Measurements from ENCODE around the gene PERM1.

PERM1 gene

GRCh38 chr1:975896-976683, 5.8 kb downstream of the PERM1 start:
- H3K27ac Mint-ChIP-seq: no peak overlapping the region
- peaks cover 4% of the 10 kb centered on the region for H3K27me3 Mint-ChIP-seq
- peaks cover 2% of the 10 kb centered on the region for H3K36me3 Mint-ChIP-seq
- no peaks in the 10 kb centered on the region for H3K9me3 Mint-ChIP-seq
- no peaks in the 10 kb centered on the region for H3K4me1 Mint-ChIP-seq
- no peak overlapping the region for H3K4me3 Mint-ChIP-seq

GRCh38 chr1:975365-975764, 6.5 kb downstream of the PERM1 start:
- peaks cover 4% of the 10 kb centered on the region for H3K27me3 Mint-ChIP-seq
- H3K36me3 Mint-ChIP-seq: peaks cover 2% of the 10 kb centered on the region
- no peak overlapping the region for H3K4me3 Mint-ChIP-seq
- H3K4me1 Mint-ChIP-seq: no peaks in the 10 kb centered on the region
- H3K9me3 Mint-ChIP-seq: no peaks in the 10 kb centered on the region
- no peak overlapping the region for H3K27ac Mint-ChIP-seq

- Mint-ChIP-seq H3K4me1 (no peaks in the 10 kb centered on the region), H3K27ac (no peak overlapping the region), H3K9me3 (no peaks in the 10 kb centered on the region), H3K36me3 (peaks cover 2% of the 10 kb centered on the region), H3K27me3 (peaks cover 4% of the 10 kb centered on the region), H3K4me3 (peak overlapping the region; percentile 26)
Observed at GRCh38 chr1:974687-975328, 7.1 kb downstream of the PERM1 start.

GRCh38 chr1:974293-974640, 7.6 kb downstream of the PERM1 start:
- peaks cover 7% of the 10 kb centered on the region for H3K27me3 Mint-ChIP-seq
- H3K4me1 Mint-ChIP-seq: no peaks in the 10 kb centered on the region
- H3K4me3 Mint-ChIP-seq: no peak overlapping the region

GRCh38 chr1:973459-974292, 8.2 kb downstream of the PERM1 start:
- no peak overlapping the region for H3K4me3 Mint-ChIP-seq
- no peaks in the 10 kb centered on the region for H3K9me3 Mint-ChIP-seq
- H3K4me1 Mint-ChIP-seq: no peaks in the 10 kb centered on the region
- peaks cover 7% of the 10 kb centered on the region for H3K27me3 Mint-ChIP-seq
- peaks cover 2% of the 10 kb centered on the region for H3K36me3 Mint-ChIP-seq
- no peak overlapping the region for H3K27ac Mint-ChIP-seq

More at GRCh38 chr1:974293-974640, 7.6 kb downstream of the PERM1 start:
- Mint-ChIP-seq H3K36me3 (peaks cover 2% of the 10 kb centered on the region), H3K27ac (no peak overlapping the region), H3K9me3 (no peaks in the 10 kb centered on the region)

- Mint-ChIP-seq H3K4me1 (no peaks in the 10 kb centered on the region), H3K4me3 (no peak overlapping the region), H3K36me3 (peaks cover 2% of the 10 kb centered on the region), H3K27ac (no peak overlapping the region), H3K27me3 (peaks cover 10% of the 10 kb centered on the region), H3K9me3 (no peaks in the 10 kb centered on the region)
Observed at GRCh38 chr1:972726-973458, 9.0 kb downstream of the PERM1 start.

GRCh38 chr1:971751-972506, 10.0 kb downstream of the PERM1 start:
- Mint-ChIP-seq H3K9me3 (no peaks in the 10 kb centered on the region), H3K4me3 (no peak overlapping the region), H3K27me3 (peaks cover 10% of the 10 kb centered on the region), H3K4me1 (no peaks in the 10 kb centered on the region), H3K27ac (peak overlapping the region; percentile 30), H3K36me3 (peaks cover 2% of the 10 kb centered on the region)

- Mint-ChIP-seq H3K27ac (peak overlapping the region; percentile 30), H3K27me3 (peaks cover 10% of the 10 kb centered on the region)
Observed at GRCh38 chr1:970973-971730, 10.7 kb downstream of the PERM1 start.

GRCh38 chr1:970242-970972, 11.5 kb downstream of the PERM1 start:
- H3K27ac Mint-ChIP-seq: no peak overlapping the region
- H3K36me3 Mint-ChIP-seq: peaks cover 2% of the 10 kb centered on the region
- H3K27me3 Mint-ChIP-seq: peaks cover 7% of the 10 kb centered on the region
- no peaks in the 10 kb centered on the region for H3K9me3 Mint-ChIP-seq
- no peak overlapping the region for H3K4me3 Mint-ChIP-seq
- no peaks in the 10 kb centered on the region for H3K4me1 Mint-ChIP-seq

More at GRCh38 chr1:970973-971730, 10.7 kb downstream of the PERM1 start:
- no peak overlapping the region for H3K4me3 Mint-ChIP-seq
- no peaks in the 10 kb centered on the region for H3K4me1 Mint-ChIP-seq
- no peaks in the 10 kb centered on the region for H3K9me3 Mint-ChIP-seq
- H3K36me3 Mint-ChIP-seq: peaks cover 2% of the 10 kb centered on the region

GRCh38 chr1:969260-969855, 12.5 kb downstream of the PERM1 start:
- peaks cover 1% of the 10 kb centered on the region for H3K36me3 Mint-ChIP-seq
- no peaks in the 10 kb centered on the region for H3K4me1 Mint-ChIP-seq
- peaks cover 6% of the 10 kb centered on the region for H3K27me3 Mint-ChIP-seq
- H3K9me3 Mint-ChIP-seq: no peaks in the 10 kb centered on the region
- no peak overlapping the region for H3K27ac Mint-ChIP-seq
- no peak overlapping the region for H3K4me3 Mint-ChIP-seq

- peaks cover 6% of the 10 kb centered on the region for H3K27me3 Mint-ChIP-seq
- no peak overlapping the region for H3K4me3 Mint-ChIP-seq
- H3K27ac Mint-ChIP-seq: peak overlapping the region; percentile 35
- H3K9me3 Mint-ChIP-seq: no peaks in the 10 kb centered on the region
- no peaks in the 10 kb centered on the region for H3K4me1 Mint-ChIP-seq
- H3K36me3 Mint-ChIP-seq: peaks cover 1% of the 10 kb centered on the region
Observed at GRCh38 chr1:967466-968343, 14.2 kb downstream of the PERM1 start.

- peaks cover 6% of the 10 kb centered on the region for H3K27me3 Mint-ChIP-seq
- H3K9me3 Mint-ChIP-seq: no peaks in the 10 kb centered on the region
- H3K27ac Mint-ChIP-seq: no peak overlapping the region
- no peaks in the 10 kb centered on the region for H3K4me1 Mint-ChIP-seq
- H3K4me3 Mint-ChIP-seq: peak overlapping the region; percentile 84
- H3K36me3 Mint-ChIP-seq: peaks cover 1% of the 10 kb centered on the region
Observed at GRCh38 chr1:966704-967300, 15.1 kb downstream of the PERM1 start.
